ENCODE measurements around the gene DNAJC5. TPM values are rescaled to one million over a fixed set of nuclear protein-coding genes. Genes with fewer than 3 reads are reported as not detected.
"Not testable (repeated sequence)": the region's sequence is repeated elsewhere in the genome, so short reads cannot be mapped to it uniquely, and the experiment has no call there.

DNAJC5 gene
- total RNA-seq, 2 experiments from 2014 or later, result 33.7 to 33.8 TPM

GRCh38 chr20:63955827-63956663 is 61.1 kb downstream of the DNAJC5 start, which contains the start of gene UCKL1:
UCKL1 (minus strand) TSS chr20:63956416; CDS start chr20:63956372, 44 bp downstream.
- Mint-ChIP-seq H3K27ac (peak within 1 kb of the TSS; percentile 89), H3K4me1 (ENCODE audit: low read depth) (peaks cover 35% of the 10 kb centered on the region), H3K36me3 (peaks cover 1% of the 10 kb centered on the region), H3K27me3 (no peaks in the 10 kb centered on the region), H3K9me3 (no peaks in the 10 kb centered on the region), H3K4me3 (peak within 1 kb of the TSS; percentile 81)
- ChIA-PET POLR2A (interaction anchor here (0.5 to 1.2 kb wide), 6 partner anchors 22 to 418 kb away, joined by 3 to 7 read pairs (median 5); partner anchors contain the start of genes PRPF6, PTK6 and TPD52L2), CTCF (interaction anchor here (0.9 to 2.5 kb wide), 5 partner anchors 18 to 249 kb away, joined by 4 to 12 read pairs (median 4); partner anchors contain the start of genes ARFRP1, PRPF6, SAMD10 and ZGPAT)
- intact Hi-C loops (cut with micrococcal nuclease), result loop anchor here (1.0 to 5.0 kb wide), 5 partner anchors 25 to 419 kb away; partner anchors contain the start of genes ARFRP1, PRPF6, PTK6 and TCEA2
- DNase-seq, result peak; percentile 92

GRCh38 chr20:63956664-63957003 is 61.7 kb downstream of the DNAJC5 start:
- DNase-seq, result no peak
- Mint-ChIP-seq H3K4me3 (peak overlapping the region; percentile 76), H3K27me3 (no peaks in the 10 kb centered on the region), H3K9me3 (no peaks in the 10 kb centered on the region), H3K4me1 (ENCODE audit: low read depth) (peaks cover 35% of the 10 kb centered on the region), H3K27ac (peak overlapping the region; percentile 89), H3K36me3 (peaks cover 7% of the 10 kb centered on the region)
- ChIA-PET POLR2A (interaction anchor here (0.6 to 1.2 kb wide), 5 partner anchors 21 to 419 kb away, joined by 3 to 7 read pairs (median 5); partner anchors contain the start of genes PRPF6, PTK6 and TPD52L2), CTCF (interaction anchor here (0.9 to 1.9 kb wide), 4 partner anchors 17 to 249 kb away, joined by 4 to 12 read pairs (median 4); partner anchors contain the start of genes ARFRP1, PRPF6, SAMD10 and ZGPAT)
- intact Hi-C loops (cut with micrococcal nuclease), result loop anchor here (1.0 to 5.0 kb wide), 5 partner anchors 25 to 419 kb away; partner anchors contain the start of genes ARFRP1, PRPF6, PTK6 and TCEA2

GRCh38 chr20:63957004-63957689 is 62.2 kb downstream of the DNAJC5 start:
- DNase-seq, result peak; percentile 90
- intact Hi-C loops (cut with micrococcal nuclease), result loop anchor here (2.0 to 5.0 kb wide), 2 partner anchors 78 to 420 kb away; partner anchors contain the start of gene PTK6

GRCh38 chr20:63957690-63958441 is 62.9 kb downstream of the DNAJC5 start:
- no peaks in the 10 kb centered on the region for H3K27me3 Mint-ChIP-seq
- ChIA-PET POLR2A (interaction anchor here (0.6 kb wide), 1 partner anchor 92 kb away, joined by 3 read pairs; the partner anchor contains the start of gene TPD52L2), CTCF (interaction anchor here (0.7 to 1.9 kb wide), 3 partner anchors 16 to 420 kb away, joined by 3 to 12 read pairs (median 3); partner anchors contain the start of genes PRPF6, PTK6 and SAMD10)
- peaks cover 31% of the 10 kb centered on the region for H3K4me1 Mint-ChIP-seq (ENCODE audit: low read depth)
- peak; percentile 77 for DNase-seq
- peak overlapping the region; percentile 71 for H3K4me3 Mint-ChIP-seq
- peaks cover 11% of the 10 kb centered on the region for H3K36me3 Mint-ChIP-seq
- H3K9me3 Mint-ChIP-seq, result no peaks in the 10 kb centered on the region
- H3K27ac Mint-ChIP-seq, result peak overlapping the region; percentile 89
- intact Hi-C loops (cut with micrococcal nuclease), result loop anchor here (2.0 to 5.0 kb wide), 2 partner anchors 77 to 421 kb away; partner anchors contain the start of gene PTK6

More at GRCh38 chr20:63957004-63957689, 62.2 kb downstream of the DNAJC5 start:
- POLR2A ChIA-PET, result interaction anchor here (0.6 kb wide), 1 partner anchor 92 kb away, joined by 3 read pairs; the partner anchor contains the start of gene TPD52L2
- Mint-ChIP-seq H3K9me3 (no peaks in the 10 kb centered on the region), H3K27me3 (no peaks in the 10 kb centered on the region), H3K4me1 (ENCODE audit: low read depth) (peaks cover 35% of the 10 kb centered on the region), H3K27ac (peak overlapping the region; percentile 89), H3K36me3 (peaks cover 9% of the 10 kb centered on the region), H3K4me3 (peak overlapping the region; percentile 71)
- CTCF ChIA-PET, result interaction anchor here (0.7 to 1.9 kb wide), 5 partner anchors 17 to 420 kb away, joined by 3 to 12 read pairs (median 4); partner anchors contain the start of genes ARFRP1, PRPF6, PTK6 and SAMD10

GRCh38 chr20:63958471-63958870 is 63.5 kb downstream of the DNAJC5 start:
- Mint-ChIP-seq H3K27ac (peak overlapping the region; percentile 89), H3K9me3 (no peaks in the 10 kb centered on the region), H3K36me3 (peaks cover 11% of the 10 kb centered on the region), H3K27me3 (no peaks in the 10 kb centered on the region), H3K4me3 (no peak overlapping the region), H3K4me1 (ENCODE audit: low read depth) (peaks cover 30% of the 10 kb centered on the region)
- CTCF ChIA-PET, result interaction anchor here (1.2 kb wide), 1 partner anchor 16 kb away, joined by 3 read pairs; no protein-coding TSS in a partner anchor
- DNase-seq, result no peak
- intact Hi-C loops (cut with micrococcal nuclease), result loop anchor here (5.0 kb wide), 1 partner anchor 421 kb away; the partner anchor contains the start of gene PTK6
- POLR2A ChIA-PET, result interaction anchor here (0.6 to 1.4 kb wide), 2 partner anchors 10 to 251 kb away, joined by 3 to 5 read pairs; no protein-coding TSS in a partner anchor

GRCh38 chr20:63958964-63959698 is 64.2 kb downstream of the DNAJC5 start:
- Mint-ChIP-seq H3K27me3 (no peaks in the 10 kb centered on the region), H3K36me3 (peaks cover 13% of the 10 kb centered on the region)
- POLR2A ChIA-PET, result interaction anchor here (0.6 to 1.4 kb wide), 2 partner anchors 9 to 252 kb away, joined by 3 to 5 read pairs; no protein-coding TSS in a partner anchor

GRCh38 chr20:63959699-63960075 is 64.8 kb downstream of the DNAJC5 start:
- Mint-ChIP-seq H3K4me1 (ENCODE audit: low read depth) (peaks cover 18% of the 10 kb centered on the region), H3K4me3 (no peak overlapping the region), H3K9me3 (no peaks in the 10 kb centered on the region), H3K27ac (no peak overlapping the region), H3K36me3 (peaks cover 16% of the 10 kb centered on the region), H3K27me3 (no peaks in the 10 kb centered on the region)
- DNase-seq, result no peak
- POLR2A ChIA-PET, result interaction anchor here (1.4 kb wide), 1 partner anchor 9 kb away, joined by 5 read pairs; no protein-coding TSS in a partner anchor
- CTCF ChIA-PET, result no interaction called here
- intact Hi-C loops (cut with micrococcal nuclease), result loop anchor here (5.0 kb wide), 1 partner anchor 422 kb away; the partner anchor contains the start of gene PTK6

More at GRCh38 chr20:63958964-63959698, 64.2 kb downstream of the DNAJC5 start:
- CTCF ChIA-PET, result interaction anchor here (1.2 kb wide), 1 partner anchor 15 kb away, joined by 3 read pairs; no protein-coding TSS in a partner anchor
- Mint-ChIP-seq H3K4me3 (no peak overlapping the region), H3K4me1 (ENCODE audit: low read depth) (peaks cover 23% of the 10 kb centered on the region), H3K9me3 (no peaks in the 10 kb centered on the region), H3K27ac (peak overlapping the region; percentile 89)
- intact Hi-C loops (cut with micrococcal nuclease), result loop anchor here (5.0 kb wide), 1 partner anchor 422 kb away; the partner anchor contains the start of gene PTK6
- DNase-seq, result no peak

- H3K4me3 Mint-ChIP-seq; DNase-seq; intact Hi-C loops (cut with micrococcal nuclease); CTCF ChIA-PET; POLR2A ChIA-PET; H3K27ac Mint-ChIP-seq; H3K9me3 Mint-ChIP-seq; H3K27me3 Mint-ChIP-seq: not testable (repeated sequence)
- Mint-ChIP-seq H3K36me3 (peaks cover 16% of the 10 kb centered on the region), H3K4me1 (ENCODE audit: low read depth) (peaks cover 13% of the 10 kb centered on the region)
These were observed 66.0 kb downstream of the DNAJC5 start for GRCh38 chr20:63960654-63961621.

GRCh38 chr20:63961664-63962425 is 66.9 kb downstream of the DNAJC5 start:
- intact Hi-C loops (cut with micrococcal nuclease), result no loop called here
- POLR2A ChIA-PET, result no interaction called here

More at GRCh38 chr20:63961664-63962425, 66.9 kb downstream of the DNAJC5 start:
- peaks cover 13% of the 10 kb centered on the region for H3K4me1 Mint-ChIP-seq (ENCODE audit: low read depth)
- H3K4me3 Mint-ChIP-seq, result no peak overlapping the region
- CTCF ChIA-PET, result interaction anchor here (1.0 to 1.1 kb wide), 2 partner anchors 11 to 424 kb away, joined by 3 read pairs; no protein-coding TSS in a partner anchor
- H3K9me3 Mint-ChIP-seq, result no peaks in the 10 kb centered on the region
- H3K36me3 Mint-ChIP-seq, result peaks cover 18% of the 10 kb centered on the region
- H3K27me3 Mint-ChIP-seq, result no peaks in the 10 kb centered on the region
- DNase-seq, result no peak
- no peak overlapping the region for H3K27ac Mint-ChIP-seq
